Smooth muscle cell (in vitro differentiated cells): ENCODE data around the gene SV2B. TPM values are rescaled to one million over a fixed set of nuclear protein-coding genes. Genes with fewer than 3 reads are reported as not detected.

Experiments used
- DNase-seq: peaks from one replicate; lab custom pipeline; 2025; ENCODE audit not compliant: unreplicated experiment; lab: John Stamatoyannopoulos, UW
- H2AFZ ChIP-seq: fragments of 200-600 bp; sonication (generic); 2 replicates; pipeline ENCODE4 v1.6.0; 2016; ENCODE audit warnings: antibody characterized with exemption, low read depth, mild to moderate bottlenecking
- H3F3A ChIP-seq: fragments of 200-600 bp; sonication (generic); 2 replicates; pipeline ENCODE4 v1.6.0; 2017; ENCODE audit warnings: antibody characterized with exemption, low read depth
- H3K27ac ChIP-seq: fragments of 200-600 bp; sonication (generic); 2 replicates; pipeline ENCODE4 v1.5.1; 2016; ENCODE audit warnings: low read depth, mild to moderate bottlenecking
- H3K27me3 ChIP-seq: fragments of 200-600 bp; sonication (generic); 2 replicates; pipeline ENCODE4 v1.6.1; 2016; ENCODE audit warnings: low read depth, mild to moderate bottlenecking
- H3K36me3 ChIP-seq: fragments of 200-600 bp; sonication (generic); 2 replicates; pipeline ENCODE4 v1.5.1; 2016; ENCODE audit warnings: low read depth
- H3K4me1 ChIP-seq: fragments of 200-600 bp; sonication (generic); 2 replicates; pipeline ENCODE4 v1.5.1; 2016; ENCODE audit warnings: low read depth
- H3K4me2 ChIP-seq: fragments of 200-600 bp; sonication (generic); 2 replicates; pipeline ENCODE4 v1.6.0; 2016; ENCODE audit warnings: mild to moderate bottlenecking
- H3K4me3 ChIP-seq: fragments of 200-600 bp; sonication (generic); 2 replicates; pipeline ENCODE4 v1.5.1; 2016; ENCODE audit warnings: mild to moderate bottlenecking
- H3K79me2 ChIP-seq: fragments of 200-600 bp; sonication (generic); 2 replicates; pipeline ENCODE4 v1.6.0; 2016; ENCODE audit warnings: low read depth, mild to moderate bottlenecking
- H3K9ac ChIP-seq: fragments of 200-600 bp; sonication (generic); 2 replicates; pipeline ENCODE4 v1.6.0; 2016; ENCODE audit warnings: low read depth
- H3K9me3 ChIP-seq: fragments of 200-600 bp; sonication (generic); replicated peaks from 2 replicates; pipeline ENCODE4 v1.5.1; 2016; ENCODE audit warnings: low read depth
- H4K20me1 ChIP-seq: fragments of 200-600 bp; sonication (generic); 2 replicates; pipeline ENCODE4 v1.6.0; 2016; ENCODE audit warnings: low read depth
- CTCF ChIP-seq: fragments of 200-600 bp; sonication (generic); IDR thresholded peaks from 2 replicates; pipeline ENCODE4 v1.5.1; 2017; ENCODE audit warnings: borderline replicate concordance, mild to moderate bottlenecking, antibody characterized with exemption; ENCODE audit not compliant: insufficient read depth, poor library complexity, severe bottlenecking
- WGBS: methylation state at CpG from one replicate; pipeline ENCODE4 v1.1.7; 2016; ENCODE audit warnings: low lambda C conversion rate; 5-methylcytosine and 5-hydroxymethylcytosine counted together
- polyA plus RNA-seq: library from polyadenylated mRNA; unstranded; fragments of >200 nt; fragmentation: Nextera tagmentation; extraction: Ambion mirVana; gene quantifications from 2 replicates; pipeline ENCODE4 v1.2.1, GENCODE V29; 2016
- total RNA-seq: library from RNA; depleted of rRNA; stranded (reverse); fragments of >200 nt; gene quantifications from 2 replicates; pipeline ENCODE4 v1.2.3, GENCODE V29; 2014

SV2B gene
- total and polyA plus RNA-seq, 2 experiments from 2014 or later: not detected

- no peaks in the 10 kb centered on the region for H3K4me1 ChIP-seq
- H4K20me1 ChIP-seq: no peaks in the 10 kb centered on the region
- H3K27me3 ChIP-seq: peaks cover 87% of the 10 kb centered on the region
- no peaks in the 10 kb centered on the region for H3K9me3 ChIP-seq
- no peaks in the 10 kb centered on the region for H3F3A ChIP-seq
- no peak overlapping the region for H3K4me2 ChIP-seq
- H3K79me2 ChIP-seq: no peaks in the 10 kb centered on the region
- H3K27ac ChIP-seq: no peak overlapping the region
- H2AFZ ChIP-seq: no peak overlapping the region
- no peak overlapping the region for H3K9ac ChIP-seq
- no peak overlapping the region for H3K4me3 ChIP-seq
- H3K36me3 ChIP-seq: no peaks in the 10 kb centered on the region
- TF ChIP-seq CTCF: no peak
- DNase-seq: no peak
- 88% methylated on average over 10 of the region's 10 CpGs for WGBS
Observed at GRCh38 chr15:91238644-91239425, 138.8 kb downstream of the SV2B start.

GRCh38 chr15:91243826-91244225 is 143.8 kb downstream of the SV2B start:
- WGBS: 53% methylated on average over 2 of the region's 2 CpGs
- H3K9me3 ChIP-seq: no peaks in the 10 kb centered on the region
- no peak overlapping the region for H3K27ac ChIP-seq
- H3K4me2 ChIP-seq: no peak overlapping the region
- H2AFZ ChIP-seq: no peak overlapping the region
- H4K20me1 ChIP-seq: no peaks in the 10 kb centered on the region
- no peak overlapping the region for H3K4me3 ChIP-seq
- peaks cover 49% of the 10 kb centered on the region for H3K27me3 ChIP-seq
- no peaks in the 10 kb centered on the region for H3K79me2 ChIP-seq
- no peaks in the 10 kb centered on the region for H3K4me1 ChIP-seq
- no peaks in the 10 kb centered on the region for H3K36me3 ChIP-seq
- H3K9ac ChIP-seq: no peak overlapping the region
- no peak for DNase-seq
- H3F3A ChIP-seq: no peaks in the 10 kb centered on the region
- no peak for TF ChIP-seq CTCF

- H2AFZ ChIP-seq: no peak overlapping the region
- no peak overlapping the region for H3K4me3 ChIP-seq
- H3K9me3 ChIP-seq: no peaks in the 10 kb centered on the region
- H3K4me1 ChIP-seq: no peaks in the 10 kb centered on the region
- H3K36me3 ChIP-seq: no peaks in the 10 kb centered on the region
- H3K4me2 ChIP-seq: no peak overlapping the region
- H4K20me1 ChIP-seq: no peaks in the 10 kb centered on the region
- H3F3A ChIP-seq: no peaks in the 10 kb centered on the region
- no peak overlapping the region for H3K9ac ChIP-seq
- no peak for TF ChIP-seq CTCF
- H3K27me3 ChIP-seq: peaks cover 46% of the 10 kb centered on the region
- no peaks in the 10 kb centered on the region for H3K79me2 ChIP-seq
- no peak overlapping the region for H3K27ac ChIP-seq
- WGBS: 91% methylated on average over 4 of the region's 4 CpGs
- no peak for DNase-seq
Observed at GRCh38 chr15:91244919-91245318, 144.9 kb downstream of the SV2B start.

- DNase-seq: no peak
- Histone ChIP-seq H3K4me3 (no peak overlapping the region), H3K27me3 (peaks cover 36% of the 10 kb centered on the region), H3K27ac (no peak overlapping the region), H3K4me2 (no peak overlapping the region), H3K9ac (no peak overlapping the region), H4K20me1 (no peaks in the 10 kb centered on the region), H3K4me1 (no peaks in the 10 kb centered on the region), H3K79me2 (no peaks in the 10 kb centered on the region), H3F3A (no peaks in the 10 kb centered on the region), H3K9me3 (no peaks in the 10 kb centered on the region), H3K36me3 (no peaks in the 10 kb centered on the region), H2AFZ (no peak overlapping the region)
- no peak for TF ChIP-seq CTCF
- WGBS: 49% methylated on average over 2 of the region's 2 CpGs
Observed at GRCh38 chr15:91246998-91247397, 146.9 kb downstream of the SV2B start.
